Mesenchymal stem cell (in vitro differentiated cells and primary cell): ENCODE results near the gene PICK1.

ENCODE experiments used
- DNase-seq: peaks from one replicate; pipeline ENCODE4 v3.0.0-alpha.2; 2013
- H2AFZ ChIP-seq: one replicate; pipeline ENCODE4 v1.6.1; 2013; ENCODE audit warnings: low read depth, mild to moderate bottlenecking, control low read depth, inconsistent platforms, low read length, moderate library complexity
- H2AK5ac ChIP-seq: 2 replicates; pipeline ENCODE4 v1.6.1; 2013; ENCODE audit warnings: low read length, moderate library complexity, mild to moderate bottlenecking, inconsistent platforms; ENCODE audit not compliant: severe bottlenecking
- H2BK120ac ChIP-seq: one replicate; pipeline ENCODE4 v1.6.1; 2013; ENCODE audit warnings: low read depth, mild to moderate bottlenecking, inconsistent platforms, low read length, moderate library complexity
- H2BK12ac ChIP-seq, 2 experiments: one replicate each; pipeline ENCODE4 v1.6.1; 2013; ENCODE audit warnings: inconsistent platforms in 2 of 2, low read length in 2 of 2, mild to moderate bottlenecking in 2 of 2, moderate library complexity in 2 of 2, control low read depth in 1 of 2
- H2BK15ac ChIP-seq: one replicate; pipeline ENCODE4 v1.6.1; 2013; ENCODE audit warnings: mild to moderate bottlenecking, low read depth, inconsistent platforms; ENCODE audit not compliant: poor library complexity, severe bottlenecking
- H2BK5ac ChIP-seq: 2 replicates; pipeline ENCODE4 v1.6.1; 2013; ENCODE audit warnings: low read depth, mild to moderate bottlenecking, low read length, control low read depth, inconsistent platforms; ENCODE audit not compliant: poor library complexity, severe bottlenecking
- H3K14ac ChIP-seq, 2 experiments: one replicate each; pipeline ENCODE4 v1.6.1; 2013; ENCODE audit warnings: inconsistent platforms in 2 of 2, low read length in 2 of 2, control low read depth in 1 of 2, mild to moderate bottlenecking in 1 of 2, moderate library complexity in 1 of 2
- H3K18ac ChIP-seq, 2 experiments: one replicate each; pipeline ENCODE4 v1.6.1; 2013; ENCODE audit warnings: inconsistent platforms in 2 of 2, low read length in 2 of 2, control low read depth in 1 of 2, low read depth in 1 of 2, mild to moderate bottlenecking in 1 of 2
- H3K23ac ChIP-seq, 2 experiments: one replicate each; pipeline ENCODE4 v1.6.1; 2013; ENCODE audit warnings: inconsistent platforms in 2 of 2, low read length in 2 of 2, mild to moderate bottlenecking in 2 of 2, moderate library complexity in 2 of 2, control low read depth in 1 of 2
- H3K27ac ChIP-seq: 2 replicates; pipeline ENCODE4 v1.5.1; 2013; ENCODE audit warnings: mild to moderate bottlenecking, moderate library complexity, low read length, control low read depth, inconsistent platforms; ENCODE audit not compliant: poor library complexity, severe bottlenecking
- H3K27me3 ChIP-seq, 2 experiments: 2 replicates each; pipeline versions ENCODE4 v1.6.1 to v1.7.0; 2013; ENCODE audit warnings: low read length in 2 of 2, mild to moderate bottlenecking in 2 of 2, moderate library complexity in 2 of 2, control low read depth in 1 of 2, inconsistent platforms in 1 of 2; ENCODE audit not compliant: control insufficient read depth in 1 of 2, insufficient read depth in 1 of 2
- H3K36me3 ChIP-seq, 2 experiments: 2 replicates each; pipeline versions ENCODE4 v1.6.1 to v1.7.0; 2013; ENCODE audit warnings: low read length in 2 of 2, control low read depth in 1 of 2, inconsistent platforms in 1 of 2, low read depth in 1 of 2, mild to moderate bottlenecking in 1 of 2; ENCODE audit not compliant: insufficient read depth in 2 of 2, control insufficient read depth in 1 of 2
- H3K4ac ChIP-seq, 2 experiments: one replicate each; pipeline ENCODE4 v1.6.1; 2013; ENCODE audit warnings: inconsistent platforms in 2 of 2, low read length in 2 of 2, mild to moderate bottlenecking in 2 of 2, moderate library complexity in 2 of 2, control low read depth in 1 of 2, low read depth in 1 of 2
- H3K4me1 ChIP-seq: 2 replicates; pipeline ENCODE4 v1.6.1; 2013; ENCODE audit warnings: low read depth, low read length, control low read depth; ENCODE audit not compliant: control insufficient read depth, insufficient read depth
- H3K4me2 ChIP-seq: 2 replicates; pipeline ENCODE4 v1.6.1; 2013; ENCODE audit warnings: low read length, mild to moderate bottlenecking, inconsistent platforms; ENCODE audit not compliant: poor library complexity, severe bottlenecking
- H3K4me3 ChIP-seq, 2 experiments: 2 replicates each; pipeline versions ENCODE4 v1.5.1 to v1.7.0; 2013; ENCODE audit warnings: low read length in 2 of 2, mild to moderate bottlenecking in 2 of 2, control low read depth in 1 of 2, low read depth in 1 of 2; ENCODE audit not compliant: insufficient read depth in 1 of 2
- H3K79me1 ChIP-seq: replicated peaks from 2 replicates; pipeline ENCODE4 v1.6.1; 2013; ENCODE audit warnings: mild to moderate bottlenecking, control low read depth, low read length, inconsistent platforms; ENCODE audit not compliant: poor library complexity, severe bottlenecking
- H3K9ac ChIP-seq: 2 replicates; pipeline ENCODE4 v1.7.0; 2013; ENCODE audit warnings: mild to moderate bottlenecking, low read length, moderate library complexity
- H3K9me3 ChIP-seq: 2 replicates; pipeline ENCODE4 v1.7.0; 2013; ENCODE audit warnings: mild to moderate bottlenecking, low read length; ENCODE audit not compliant: control insufficient read depth
- H4K8ac ChIP-seq: one replicate; pipeline ENCODE4 v1.6.1; 2013; ENCODE audit warnings: inconsistent platforms, mild to moderate bottlenecking, low read length, moderate library complexity
- H4K91ac ChIP-seq: one replicate; pipeline ENCODE4 v1.6.1; 2013; ENCODE audit warnings: mild to moderate bottlenecking, low read length, inconsistent platforms
- WGBS: methylation state at CpG from one replicate; pipeline ENCODE4 v1.1.7; 2013; ENCODE audit warnings: mixed read lengths; 5-methylcytosine and 5-hydroxymethylcytosine counted together

The PICK1 gene

GRCh38 chr22:38043151-38044039 is 13.8 kb upstream of the PICK1 start:
- H3K4me2 ChIP-seq, result no peak overlapping the region
- H3K4me1 ChIP-seq, result peaks cover 8% of the 10 kb centered on the region
- H4K8ac ChIP-seq, result no peak overlapping the region
- no peak overlapping the region for H3K4ac ChIP-seq
- no peak overlapping the region for H2AFZ ChIP-seq
- no peaks in the 10 kb centered on the region for H3K9me3 ChIP-seq
- H3K27ac ChIP-seq, result no peak overlapping the region
- no peak overlapping the region for H3K14ac ChIP-seq
- H2BK5ac ChIP-seq, result no peak overlapping the region
- H2BK12ac ChIP-seq, result no peak overlapping the region
- peaks cover 4 to 9% of the 10 kb centered on the region in 2 experiments for H3K27me3 ChIP-seq
- H3K9ac ChIP-seq, result no peak overlapping the region
- WGBS, result 96% methylated on average over 16 of the region's 16 CpGs
- H3K79me1 ChIP-seq, result no peaks in the 10 kb centered on the region
- H3K4me3 ChIP-seq, result no peak overlapping the region
- no peak overlapping the region for H4K91ac ChIP-seq
- H3K36me3 ChIP-seq, result no peaks in the 10 kb centered on the region
- H2AK5ac ChIP-seq, result no peak overlapping the region
- DNase-seq, result no peak
- no peak overlapping the region for H2BK120ac ChIP-seq
- no peak overlapping the region for H3K18ac ChIP-seq
- H3K23ac ChIP-seq, result no peak overlapping the region
- no peak overlapping the region for H2BK15ac ChIP-seq

- Histone ChIP-seq H4K91ac (peak overlapping the region; percentile 52), H2BK5ac (no peak overlapping the region), H3K79me1 (no peaks in the 10 kb centered on the region), H3K23ac (no peak overlapping the region), H2BK15ac (no peak overlapping the region), H3K4me2 (no peak overlapping the region), H3K4me1 (peaks cover under 1% of the 10 kb centered on the region), H3K14ac (no peak overlapping the region), H2BK120ac (no peak overlapping the region), H2AFZ (no peak overlapping the region), H3K4ac (no peak overlapping the region), H3K9ac (no peak overlapping the region), H3K18ac (no peak overlapping the region), H3K27me3 (peaks cover 4 to 19% of the 10 kb centered on the region in 2 experiments), H4K8ac (no peak overlapping the region), H2AK5ac (no peak overlapping the region), H3K27ac (no peak overlapping the region), H3K9me3 (no peaks in the 10 kb centered on the region), H3K36me3 (no peaks in the 10 kb centered on the region), H2BK12ac (no peak overlapping the region), H3K4me3 (no peak overlapping the region)
- 88% methylated on average over 10 of the region's 14 CpGs for WGBS
- DNase-seq, result no peak
These were observed 11.0 kb upstream of the PICK1 start for GRCh38 chr22:38046070-38046748.

- H3K14ac ChIP-seq, result no peak overlapping the region
- no peaks in the 10 kb centered on the region for H3K79me1 ChIP-seq
- H3K4me1 ChIP-seq, result peaks cover 2% of the 10 kb centered on the region
- H2BK12ac ChIP-seq, result no peak overlapping the region
- no peak overlapping the region for H3K23ac ChIP-seq
- H3K4ac ChIP-seq, result no peak overlapping the region
- no peak overlapping the region for H2AK5ac ChIP-seq
- no peaks in the 10 kb centered on the region for H3K36me3 ChIP-seq
- H3K18ac ChIP-seq, result no peak overlapping the region
- H3K9ac ChIP-seq, result no peak overlapping the region
- no peak overlapping the region for H2BK120ac ChIP-seq
- no peak for DNase-seq
- no peak overlapping the region for H3K4me3 ChIP-seq
- H3K27ac ChIP-seq, result no peak overlapping the region
- no peak overlapping the region for H4K8ac ChIP-seq
- H4K91ac ChIP-seq, result no peak overlapping the region
- H3K4me2 ChIP-seq, result no peak overlapping the region
- no peak overlapping the region for H2BK15ac ChIP-seq
- no peaks in the 10 kb centered on the region for H3K9me3 ChIP-seq
- 88% methylated on average over 16 of the region's 20 CpGs for WGBS
- no peak overlapping the region for H2AFZ ChIP-seq
- peaks cover 4 to 31% of the 10 kb centered on the region in 2 experiments for H3K27me3 ChIP-seq
- no peak overlapping the region for H2BK5ac ChIP-seq
These were observed 7.2 kb upstream of the PICK1 start for GRCh38 chr22:38049812-38050619.

- no peak overlapping the region for H3K27ac ChIP-seq
- H2AFZ ChIP-seq, result no peak overlapping the region
- H4K8ac ChIP-seq, result no peak overlapping the region
- H3K27me3 ChIP-seq, result peaks cover 4 to 32% of the 10 kb centered on the region in 2 experiments
- H3K4me1 ChIP-seq, result peaks cover 2% of the 10 kb centered on the region
- H3K18ac ChIP-seq, result no peak overlapping the region
- no peak for DNase-seq
- H3K4me3 ChIP-seq, result no peak overlapping the region
- H3K36me3 ChIP-seq, result no peaks in the 10 kb centered on the region
- H2BK5ac ChIP-seq, result no peak overlapping the region
- H3K79me1 ChIP-seq, result no peaks in the 10 kb centered on the region
- no peak overlapping the region for H3K14ac ChIP-seq
- H3K4me2 ChIP-seq, result no peak overlapping the region
- no peak overlapping the region for H3K4ac ChIP-seq
- H2BK15ac ChIP-seq, result no peak overlapping the region
- H2BK12ac ChIP-seq, result no peak overlapping the region
- no peak overlapping the region for H2BK120ac ChIP-seq
- H3K9ac ChIP-seq, result no peak overlapping the region
- WGBS, result 89% methylated on average over 7 of the region's 7 CpGs
- H3K9me3 ChIP-seq, result no peaks in the 10 kb centered on the region
- H2AK5ac ChIP-seq, result no peak overlapping the region
- no peak overlapping the region for H4K91ac ChIP-seq
- H3K23ac ChIP-seq, result no peak overlapping the region
These were observed 6.5 kb upstream of the PICK1 start for GRCh38 chr22:38050720-38051119.
